Memory B cell (primary cell): ENCODE measurements around the gene KLHL26.

Experiments used
- ATAC-seq: fragments of 150-1000 bp; cut with Tn5 transposase; 2 replicates; pipeline ENCODE4 v1.10.0; 2021; ENCODE audit warnings: low read depth, mild to moderate bottlenecking, moderate library complexity
- DNase-seq, 2 donors: peaks; one replicate each; pipeline ENCODE4 v3.0.0; 2022; ENCODE audit warnings: low spot score in 2 of 2
- H3K27ac Mint-ChIP-seq: one replicate; pipeline ENCODE4 v1.8.0; 2022; ENCODE audit warnings: mild to moderate bottlenecking, moderate library complexity, mixed read lengths
- H3K27me3 Mint-ChIP-seq: one replicate; pipeline ENCODE4 v1.8.0; 2022; ENCODE audit warnings: mixed read lengths
- H3K36me3 Mint-ChIP-seq: one replicate; pipeline ENCODE4 v1.8.0; 2022; ENCODE audit warnings: mild to moderate bottlenecking, mixed read lengths
- H3K4me1 Mint-ChIP-seq: one replicate; pipeline ENCODE4 v1.8.0; 2022; ENCODE audit warnings: mixed read lengths
- H3K4me3 Mint-ChIP-seq: one replicate; pipeline ENCODE4 v1.8.0; 2022; ENCODE audit warnings: mild to moderate bottlenecking, moderate library complexity, mixed read lengths
- H3K9me3 Mint-ChIP-seq: one replicate; pipeline ENCODE4 v1.8.0; 2022; ENCODE audit warnings: mixed read lengths

Gene KLHL26

GRCh38 chr19:18639706-18640243 lies 2.9 kb downstream of the KLHL26 start:
- no peak overlapping the region for H3K4me3 Mint-ChIP-seq
- peaks cover 38% of the 10 kb centered on the region for H3K4me1 Mint-ChIP-seq

GRCh38 chr19:18644196-18645034 lies 7.6 kb downstream of the KLHL26 start:
- H3K27ac Mint-ChIP-seq = no peak overlapping the region
- no peak for DNase-seq
- H3K36me3 Mint-ChIP-seq = peaks cover 10% of the 10 kb centered on the region
- no peaks in the 10 kb centered on the region for H3K9me3 Mint-ChIP-seq
- ATAC-seq = peak; percentile 83
- no peaks in the 10 kb centered on the region for H3K27me3 Mint-ChIP-seq
- peaks cover 26% of the 10 kb centered on the region for H3K4me1 Mint-ChIP-seq
- no peak overlapping the region for H3K4me3 Mint-ChIP-seq

More at GRCh38 chr19:18639706-18640243, 2.9 kb downstream of the KLHL26 start:
- H3K36me3 Mint-ChIP-seq = peaks cover 4% of the 10 kb centered on the region
- no peak for ATAC-seq
- H3K27me3 Mint-ChIP-seq = peaks cover under 1% of the 10 kb centered on the region
- no peaks in the 10 kb centered on the region for H3K9me3 Mint-ChIP-seq
- no peak for DNase-seq
- no peak overlapping the region for H3K27ac Mint-ChIP-seq

DNA sequence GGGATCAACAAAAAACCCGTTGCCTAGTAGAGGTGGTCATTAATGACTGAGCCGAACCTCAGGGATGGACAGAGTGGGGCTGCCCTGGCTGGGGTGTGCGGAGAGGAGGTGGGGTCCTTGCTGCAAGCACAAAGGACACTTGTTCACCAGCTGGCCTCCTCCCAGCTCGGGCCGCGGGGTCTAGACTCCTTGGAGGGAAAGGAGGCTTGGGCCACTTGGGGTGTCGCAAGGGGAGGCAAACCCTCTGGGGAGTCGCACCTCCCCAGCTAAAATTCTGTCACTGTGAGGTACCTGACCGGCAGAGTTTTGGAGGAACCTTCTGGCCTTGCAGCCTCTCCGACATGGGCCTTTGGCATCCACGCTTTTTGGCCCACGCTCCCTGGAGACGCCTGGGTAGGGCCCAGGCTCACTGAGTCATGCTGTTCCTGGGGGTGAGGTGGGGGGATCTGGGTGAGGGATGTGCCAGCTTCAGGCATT lies 8.2 kb downstream of the KLHL26 start:
- H3K27me3 Mint-ChIP-seq = no peaks in the 10 kb centered on the region
- H3K9me3 Mint-ChIP-seq = no peaks in the 10 kb centered on the region
- ATAC-seq (no peak), DNase-seq (no peak)
- H3K4me1 Mint-ChIP-seq = peaks cover 30% of the 10 kb centered on the region
- H3K36me3 Mint-ChIP-seq = peaks cover 10% of the 10 kb centered on the region
- no peak overlapping the region for H3K4me3 Mint-ChIP-seq
- H3K27ac Mint-ChIP-seq = no peak overlapping the region

DNA sequence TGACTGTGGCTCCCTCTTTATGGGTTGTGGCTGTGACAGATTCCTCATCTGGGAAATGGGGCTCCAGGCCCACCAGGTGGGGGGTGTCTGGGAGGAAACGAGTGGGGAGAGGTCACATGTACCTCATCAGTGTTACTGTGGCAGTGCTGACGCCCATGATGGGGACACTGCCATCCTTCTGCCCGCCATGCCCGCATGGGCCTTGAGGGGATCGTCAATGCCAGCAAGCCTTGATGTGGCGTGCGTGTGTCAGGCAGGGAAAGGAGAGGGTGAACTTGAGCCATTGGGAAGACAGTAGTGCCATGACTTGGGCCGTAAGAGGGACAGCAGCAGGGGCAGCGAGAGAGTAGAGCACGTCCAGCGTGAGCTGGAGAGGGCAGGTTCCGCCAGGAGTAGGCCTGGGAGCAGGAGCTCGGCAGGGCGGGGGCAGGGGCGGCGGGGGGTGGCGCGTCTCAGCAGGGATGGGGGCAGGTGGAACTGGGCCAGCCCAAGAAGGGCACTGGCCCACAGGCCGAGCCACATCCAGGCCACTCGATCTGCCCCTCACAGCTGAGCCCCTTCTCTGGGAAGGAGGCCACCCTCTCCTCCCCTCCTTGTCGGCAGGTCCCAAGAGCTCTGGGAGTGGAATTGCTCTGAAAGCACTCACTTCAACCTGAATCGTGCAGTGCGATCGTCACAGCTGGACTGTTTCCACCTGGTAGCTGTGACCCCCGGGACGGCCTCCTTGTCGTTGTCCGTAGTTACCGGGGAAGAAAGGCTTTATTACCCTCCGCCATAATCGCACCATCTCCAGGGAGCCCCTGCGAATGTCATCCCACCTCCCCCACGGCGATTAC lies 9.9 kb downstream of the KLHL26 start:
- no peaks in the 10 kb centered on the region for H3K27me3 Mint-ChIP-seq
- no peak for DNase-seq
- H3K36me3 Mint-ChIP-seq = peaks cover 10% of the 10 kb centered on the region
- peaks cover 33% of the 10 kb centered on the region for H3K4me1 Mint-ChIP-seq
- H3K9me3 Mint-ChIP-seq = no peaks in the 10 kb centered on the region
- H3K4me3 Mint-ChIP-seq = no peak overlapping the region
- H3K27ac Mint-ChIP-seq = no peak overlapping the region
- ATAC-seq = no peak

DNA sequence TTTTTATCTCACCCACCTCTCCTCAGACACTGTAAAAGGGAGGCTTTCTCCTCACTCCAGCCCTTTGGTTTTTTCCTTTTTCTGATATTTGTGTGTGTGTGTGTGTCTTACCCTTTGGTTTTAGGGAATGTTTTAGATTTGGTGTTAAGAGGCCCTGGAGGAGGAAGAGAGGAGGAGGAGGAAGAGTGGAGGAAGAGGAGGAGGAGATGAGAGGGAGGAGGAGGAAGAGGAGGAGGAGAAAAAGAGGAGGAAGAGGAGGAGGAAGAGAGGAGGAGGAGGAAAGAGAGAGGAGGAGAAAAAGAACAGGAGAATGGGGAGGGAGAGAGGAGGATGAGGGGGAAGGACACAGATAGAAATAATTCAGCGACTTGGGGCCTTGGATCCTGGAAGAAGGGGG lies 10.5 kb downstream of the KLHL26 start:
- H3K4me1 Mint-ChIP-seq = peaks cover 31% of the 10 kb centered on the region

DNA sequence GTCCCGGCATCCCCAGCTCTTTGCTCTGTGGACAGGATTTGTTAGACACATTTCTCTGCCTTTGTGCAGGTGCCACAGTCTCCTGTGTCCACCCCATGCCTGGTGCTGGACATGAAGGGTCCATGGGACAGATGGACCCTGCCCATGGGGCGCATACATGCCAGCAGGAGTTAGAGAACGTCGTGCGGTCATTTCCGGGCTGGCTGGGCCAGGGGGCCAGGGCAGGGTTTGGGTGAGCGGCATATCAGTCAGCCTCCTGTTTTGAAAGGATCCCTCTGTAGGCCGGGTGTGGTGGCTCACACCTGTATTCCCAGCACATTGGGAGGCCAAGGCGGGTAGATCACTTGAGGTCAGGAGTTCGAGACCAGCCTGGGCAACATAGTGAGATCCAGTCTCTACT lies 11.0 kb downstream of the KLHL26 start:
- no peak overlapping the region for H3K27ac Mint-ChIP-seq
- no peaks in the 10 kb centered on the region for H3K27me3 Mint-ChIP-seq
- H3K4me3 Mint-ChIP-seq = no peak overlapping the region

More for the DNA sequence above, 10.5 kb downstream of the KLHL26 start:
- Mint-ChIP-seq H3K27ac (no peak overlapping the region), H3K36me3 (peaks cover 8% of the 10 kb centered on the region), H3K9me3 (no peaks in the 10 kb centered on the region), H3K4me3 (no peak overlapping the region), H3K27me3 (no peaks in the 10 kb centered on the region)
- DNase-seq = no peak
- ATAC-seq = no peak

GRCh38 chr19:18648973-18649315 lies 12.1 kb downstream of the KLHL26 start:
- DNase-seq (no peak), ATAC-seq (no peak)
- Mint-ChIP-seq H3K4me3 (no peak overlapping the region), H3K27ac (peak overlapping the region; percentile 36), H3K36me3 (peaks cover 7% of the 10 kb centered on the region), H3K4me1 (peaks cover 29% of the 10 kb centered on the region), H3K27me3 (no peaks in the 10 kb centered on the region), H3K9me3 (no peaks in the 10 kb centered on the region)

More for the DNA sequence above, 11.0 kb downstream of the KLHL26 start:
- ATAC-seq (no peak), DNase-seq (no peak)
- peaks cover 31% of the 10 kb centered on the region for H3K4me1 Mint-ChIP-seq
- H3K36me3 Mint-ChIP-seq = peaks cover 8% of the 10 kb centered on the region
- H3K9me3 Mint-ChIP-seq = no peaks in the 10 kb centered on the region

GRCh38 chr19:18649371-18650020 lies 12.7 kb downstream of the KLHL26 start:
- Mint-ChIP-seq H3K9me3 (peaks cover 5% of the 10 kb centered on the region), H3K27ac (peak overlapping the region; percentile 36), H3K27me3 (peaks cover 5% of the 10 kb centered on the region), H3K4me1 (peaks cover 29% of the 10 kb centered on the region), H3K4me3 (peak overlapping the region; percentile 75), H3K36me3 (peaks cover 11% of the 10 kb centered on the region)
- ATAC-seq (peak; percentile 58), DNase-seq (no peak)

- peaks cover 32% of the 10 kb centered on the region for H3K4me1 Mint-ChIP-seq
- peaks cover 14% of the 10 kb centered on the region for H3K36me3 Mint-ChIP-seq
- H3K9me3 Mint-ChIP-seq = peaks cover 7% of the 10 kb centered on the region
- DNase-seq (no peak), ATAC-seq (no peak)
- peak overlapping the region; percentile 75 for H3K4me3 Mint-ChIP-seq
- H3K27me3 Mint-ChIP-seq = peaks cover 7% of the 10 kb centered on the region
- no peak overlapping the region for H3K27ac Mint-ChIP-seq
Measured at GRCh38 chr19:18650021-18650390, 13.2 kb downstream of the KLHL26 start.

- Mint-ChIP-seq H3K36me3 (peaks cover 14% of the 10 kb centered on the region), H3K4me1 (peaks cover 32% of the 10 kb centered on the region), H3K27me3 (peaks cover 7% of the 10 kb centered on the region), H3K4me3 (no peak overlapping the region), H3K9me3 (peaks cover 7% of the 10 kb centered on the region), H3K27ac (no peak overlapping the region)
- DNase-seq (no peak), ATAC-seq (no peak)
Measured at GRCh38 chr19:18650468-18651041, 13.7 kb downstream of the KLHL26 start.

GRCh38 chr19:18651300-18651699 lies 14.5 kb downstream of the KLHL26 start:
- ATAC-seq (no peak), DNase-seq (no peak)
- H3K36me3 Mint-ChIP-seq = peaks cover 16% of the 10 kb centered on the region

GRCh38 chr19:18651733-18652132 lies 14.9 kb downstream of the KLHL26 start:
- peaks cover 14% of the 10 kb centered on the region for H3K36me3 Mint-ChIP-seq
- ATAC-seq (no peak), DNase-seq (no peak)
- H3K9me3 Mint-ChIP-seq = peaks cover 7% of the 10 kb centered on the region
- H3K27me3 Mint-ChIP-seq = peaks cover 7% of the 10 kb centered on the region
- H3K27ac Mint-ChIP-seq = no peak overlapping the region
- H3K4me1 Mint-ChIP-seq = peaks cover 32% of the 10 kb centered on the region
- H3K4me3 Mint-ChIP-seq = no peak overlapping the region

More at GRCh38 chr19:18651300-18651699, 14.5 kb downstream of the KLHL26 start:
- H3K27ac Mint-ChIP-seq = no peak overlapping the region
- peaks cover 7% of the 10 kb centered on the region for H3K27me3 Mint-ChIP-seq
- peaks cover 7% of the 10 kb centered on the region for H3K9me3 Mint-ChIP-seq
- H3K4me1 Mint-ChIP-seq = peaks cover 33% of the 10 kb centered on the region
- no peak overlapping the region for H3K4me3 Mint-ChIP-seq

- peaks cover 7% of the 10 kb centered on the region for H3K9me3 Mint-ChIP-seq
- H3K36me3 Mint-ChIP-seq = peaks cover 14% of the 10 kb centered on the region
- peaks cover 7% of the 10 kb centered on the region for H3K27me3 Mint-ChIP-seq
- no peak overlapping the region for H3K4me3 Mint-ChIP-seq
- peak overlapping the region; percentile 15 for H3K27ac Mint-ChIP-seq
- ATAC-seq (no peak), DNase-seq (no peak)
- peaks cover 45% of the 10 kb centered on the region for H3K4me1 Mint-ChIP-seq
Measured at GRCh38 chr19:18653853-18654252, 17.0 kb downstream of the KLHL26 start.
